SU-DHL-6 (cell line): ENCODE results near the gene CAMK4.

Experiments used
- H2AFZ ChIP-seq: fragments of 200-600 bp; sonication (generic); 2 replicates; pipeline ENCODE4 v1.6.1; 2014; ENCODE audit warnings: low read depth, mild to moderate bottlenecking, moderate library complexity, mixed read lengths, antibody characterized with exemption, low read length; ENCODE audit not compliant: severe bottlenecking
- H3F3A ChIP-seq: fragments of 200-600 bp; shearing (Covaris generic); 2 replicates; pipeline ENCODE4 v1.6.0; 2016; ENCODE audit warnings: antibody characterized with exemption, mild to moderate bottlenecking; ENCODE audit not compliant: insufficient read depth
- H3K27ac ChIP-seq: fragments of 200-600 bp; sonication (generic); 2 replicates; pipeline ENCODE4 v1.5.1; 2016; ENCODE audit warnings: low read depth, mild to moderate bottlenecking, low read length, moderate library complexity, mixed read lengths
- H3K27me3 ChIP-seq: fragments of 200-600 bp; sonication (generic), shearing (Covaris generic); 2 replicates; pipeline ENCODE4 v1.6.0; 2014; ENCODE audit warnings: mild to moderate bottlenecking, low read length
- H3K36me3 ChIP-seq: fragments of 200-600 bp; sonication (generic); 2 replicates; pipeline ENCODE4 v1.6.1; 2014; ENCODE audit warnings: mild to moderate bottlenecking, low read length, mixed read lengths
- H3K4me2 ChIP-seq: fragments of 300-600, 200-600 bp; shearing (Covaris generic), sonication (generic); 2 replicates; pipeline ENCODE4 v1.6.0; 2014; ENCODE audit warnings: low read length, low read depth, mild to moderate bottlenecking; ENCODE audit not compliant: poor library complexity, severe bottlenecking
- H3K4me3 ChIP-seq: fragments of 200-600 bp; sonication (generic); 2 replicates; pipeline ENCODE4 v1.5.1; 2014; ENCODE audit warnings: antibody characterized with exemption, low read length, mild to moderate bottlenecking, mixed read lengths; ENCODE audit not compliant: insufficient read depth, poor library complexity, severe bottlenecking
- H3K79me2 ChIP-seq: fragments of 200-600 bp; sonication (generic); 2 replicates; pipeline ENCODE4 v1.6.1; 2014; ENCODE audit warnings: mild to moderate bottlenecking, low read length, moderate library complexity; ENCODE audit not compliant: insufficient read depth
- H3K9ac ChIP-seq: fragments of 200-600 bp; sonication (generic); 2 replicates; pipeline ENCODE4 v1.7.0; 2014; ENCODE audit warnings: mild to moderate bottlenecking, low read length
- H3K9me2 ChIP-seq: fragments of 200-600 bp; sonication (generic); replicated peaks from 2 replicates; pipeline ENCODE4 v1.6.1; 2014; ENCODE audit warnings: low read length; ENCODE audit not compliant: insufficient read depth
- H3K9me3 ChIP-seq: fragments of 200-600 bp; sonication (generic); 2 replicates; pipeline ENCODE4 v1.6.1; 2014; ENCODE audit warnings: low read length, mixed read lengths; ENCODE audit not compliant: insufficient read depth
- H4K20me1 ChIP-seq: fragments of 200-600 bp; sonication (generic); 2 replicates; pipeline ENCODE4 v1.6.1; 2014; ENCODE audit warnings: low read depth, mild to moderate bottlenecking, antibody characterized with exemption, low read length, moderate library complexity, mixed read lengths
- EZH2phosphoT487 ChIP-seq: fragments of 200-600 bp; sonication (generic), shearing (Covaris generic); conservative IDR thresholded peaks from 2 replicates; pipeline ENCODE4 v1.6.1; 2018; ENCODE audit warnings: mild to moderate bottlenecking, antibody characterized with exemption, low read length, moderate library complexity, mixed read lengths
- TF ChIP-seq, protein P1 (sequence below): fragments of 200-600 bp; sonication (generic); IDR thresholded peaks from one replicate; pipeline ENCODE4 v1.5.1; 2017; ENCODE audit warnings: antibody characterized with exemption, mild to moderate bottlenecking, low read length, moderate library complexity; ENCODE audit not compliant: insufficient read depth, poor library complexity, severe bottlenecking

Gene CAMK4

DNA sequence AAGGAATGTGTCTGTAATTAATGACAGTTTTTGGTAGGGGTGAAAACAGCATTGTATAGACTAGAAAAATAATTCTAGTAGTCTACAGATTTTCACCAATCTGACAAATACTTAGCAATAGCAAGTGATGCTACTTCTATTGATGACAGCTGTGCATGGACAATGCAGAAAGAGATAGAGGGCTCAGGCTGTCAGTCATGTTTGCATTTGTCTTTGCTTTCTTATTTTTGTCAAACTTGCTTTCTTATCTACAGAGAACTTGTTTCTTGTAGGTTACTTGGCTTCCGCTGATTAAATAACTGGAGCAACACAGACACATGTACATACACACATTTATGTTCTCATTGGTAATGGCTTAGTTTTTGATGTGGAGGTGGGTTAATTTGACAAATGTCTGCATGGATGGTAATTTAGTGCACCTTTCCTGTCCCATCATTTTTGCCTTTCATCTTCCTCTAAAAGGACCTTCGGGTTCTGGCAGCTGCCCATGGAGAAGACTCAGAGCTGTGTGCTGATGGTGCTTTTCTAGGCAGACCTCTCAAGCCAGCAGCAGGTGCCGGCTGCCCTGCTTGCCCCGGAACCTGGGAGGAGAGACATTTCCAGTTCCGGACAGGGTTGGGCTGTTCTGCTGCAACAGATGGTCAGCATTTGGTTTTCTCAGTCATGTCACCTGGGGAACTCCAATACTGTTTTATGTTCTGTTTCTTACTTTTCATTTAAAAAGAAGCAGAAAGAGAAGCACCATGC, 28.8 kb downstream of the CAMK4 start:
- TF ChIP-seq, protein P1, sequence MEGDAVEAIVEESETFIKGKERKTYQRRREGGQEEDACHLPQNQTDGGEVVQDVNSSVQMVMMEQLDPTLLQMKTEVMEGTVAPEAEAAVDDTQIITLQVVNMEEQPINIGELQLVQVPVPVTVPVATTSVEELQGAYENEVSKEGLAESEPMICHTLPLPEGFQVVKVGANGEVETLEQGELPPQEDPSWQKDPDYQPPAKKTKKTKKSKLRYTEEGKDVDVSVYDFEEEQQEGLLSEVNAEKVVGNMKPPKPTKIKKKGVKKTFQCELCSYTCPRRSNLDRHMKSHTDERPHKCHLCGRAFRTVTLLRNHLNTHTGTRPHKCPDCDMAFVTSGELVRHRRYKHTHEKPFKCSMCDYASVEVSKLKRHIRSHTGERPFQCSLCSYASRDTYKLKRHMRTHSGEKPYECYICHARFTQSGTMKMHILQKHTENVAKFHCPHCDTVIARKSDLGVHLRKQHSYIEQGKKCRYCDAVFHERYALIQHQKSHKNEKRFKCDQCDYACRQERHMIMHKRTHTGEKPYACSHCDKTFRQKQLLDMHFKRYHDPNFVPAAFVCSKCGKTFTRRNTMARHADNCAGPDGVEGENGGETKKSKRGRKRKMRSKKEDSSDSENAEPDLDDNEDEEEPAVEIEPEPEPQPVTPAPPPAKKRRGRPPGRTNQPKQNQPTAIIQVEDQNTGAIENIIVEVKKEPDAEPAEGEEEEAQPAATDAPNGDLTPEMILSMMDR, result no peak
- TF ChIP-seq EZH2phosphoT487, result no peak
- H3K4me3 ChIP-seq, result no peak overlapping the region
- H3K27me3 ChIP-seq, result no peaks in the 10 kb centered on the region
- H3K27ac ChIP-seq, result no peak overlapping the region
- no peaks in the 10 kb centered on the region for H3K9me2 ChIP-seq
- no peak overlapping the region for H3K4me2 ChIP-seq
- H3K79me2 ChIP-seq, result no peaks in the 10 kb centered on the region
- no peaks in the 10 kb centered on the region for H3F3A ChIP-seq
- H3K9me3 ChIP-seq, result no peaks in the 10 kb centered on the region
- H2AFZ ChIP-seq, result no peak overlapping the region
- no peaks in the 10 kb centered on the region for H4K20me1 ChIP-seq
- no peaks in the 10 kb centered on the region for H3K36me3 ChIP-seq
- no peak overlapping the region for H3K9ac ChIP-seq

DNA sequence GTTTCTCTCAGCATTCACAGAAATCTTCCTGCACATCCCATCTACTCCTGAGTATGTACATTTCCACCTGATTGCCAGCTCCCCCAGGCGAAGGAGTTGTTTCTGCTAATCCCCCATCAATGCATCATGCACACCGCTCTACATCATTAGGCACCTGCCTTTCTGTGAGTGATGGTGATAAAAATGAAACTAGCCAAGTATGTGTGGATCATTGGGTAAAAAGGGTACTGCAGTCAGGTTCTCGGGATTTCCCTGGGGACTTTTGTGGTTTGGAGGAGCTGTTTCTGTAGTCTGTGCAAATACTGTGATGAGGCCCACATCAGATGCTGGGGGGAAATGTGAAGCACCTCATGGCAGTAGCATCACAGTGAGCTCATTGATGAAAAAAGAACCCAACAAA, 30.4 kb downstream of the CAMK4 start:
- H3K9ac ChIP-seq, result no peak overlapping the region
- no peaks in the 10 kb centered on the region for H3K9me2 ChIP-seq
- no peak for TF ChIP-seq EZH2phosphoT487
- TF ChIP-seq, protein P1, result no peak
- no peaks in the 10 kb centered on the region for H3K27me3 ChIP-seq
- no peaks in the 10 kb centered on the region for H3K79me2 ChIP-seq
- no peaks in the 10 kb centered on the region for H4K20me1 ChIP-seq
- H3K27ac ChIP-seq, result no peak overlapping the region
- H3K4me3 ChIP-seq, result no peak overlapping the region
- no peaks in the 10 kb centered on the region for H3K9me3 ChIP-seq
- H3K36me3 ChIP-seq, result no peaks in the 10 kb centered on the region
- H2AFZ ChIP-seq, result no peak overlapping the region
- H3K4me2 ChIP-seq, result no peak overlapping the region
- no peaks in the 10 kb centered on the region for H3F3A ChIP-seq

DNA sequence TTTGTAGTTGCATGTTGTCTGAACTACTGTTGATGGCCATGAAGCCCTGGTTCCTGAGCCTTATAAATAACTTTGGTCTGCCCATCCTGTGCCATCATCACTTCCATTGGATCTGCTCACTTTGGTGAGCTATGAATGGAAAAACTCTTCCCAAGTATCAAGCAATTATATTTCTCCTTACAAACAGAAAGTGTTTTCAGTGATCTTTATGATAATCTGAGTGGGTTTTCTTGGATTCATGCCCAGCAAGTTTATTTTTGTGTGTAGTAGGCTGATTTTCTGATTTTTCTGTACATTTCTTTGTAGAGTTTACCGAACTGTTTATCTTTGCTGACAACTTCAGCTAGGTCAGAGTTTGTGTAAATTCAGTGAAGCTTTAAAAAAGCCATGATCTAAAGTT, 31.0 kb downstream of the CAMK4 start:
- no peaks in the 10 kb centered on the region for H3K27me3 ChIP-seq
- H2AFZ ChIP-seq, result no peak overlapping the region
- H3K36me3 ChIP-seq, result no peaks in the 10 kb centered on the region
- no peak overlapping the region for H3K4me2 ChIP-seq
- no peaks in the 10 kb centered on the region for H4K20me1 ChIP-seq
- H3F3A ChIP-seq, result no peaks in the 10 kb centered on the region
- TF ChIP-seq EZH2phosphoT487, result no peak
- TF ChIP-seq, protein P1, result no peak
- no peaks in the 10 kb centered on the region for H3K9me2 ChIP-seq
- H3K9me3 ChIP-seq, result no peaks in the 10 kb centered on the region
- no peaks in the 10 kb centered on the region for H3K79me2 ChIP-seq
- no peak overlapping the region for H3K27ac ChIP-seq
- H3K4me3 ChIP-seq, result no peak overlapping the region
- H3K9ac ChIP-seq, result no peak overlapping the region
